Hepatocyte (in vitro differentiated cells): ENCODE data around the gene CSNK2A1. TPM values are rescaled to one million over a fixed set of nuclear protein-coding genes. Genes with fewer than 3 reads are reported as not detected.

Experiments
- DNase-seq: peaks from one replicate; pipeline ENCODE4 v3.0.0-alpha.2; 2016; ENCODE audit warnings: low spot score
- H2AFZ ChIP-seq: fragments of 200-600 bp; sonication (generic); 2 replicates; pipeline ENCODE4 v1.6.0; 2016; ENCODE audit warnings: antibody characterized with exemption, mild to moderate bottlenecking
- H3K27ac ChIP-seq: fragments of 200-600 bp; sonication (generic); 2 replicates; pipeline ENCODE4 v1.5.1; 2016; ENCODE audit warnings: mild to moderate bottlenecking
- H3K27me3 ChIP-seq: fragments of 200-600 bp; sonication (generic); 2 replicates; pipeline ENCODE4 v1.6.1; 2016
- H3K36me3 ChIP-seq: fragments of 200-600 bp; sonication (generic); replicated peaks from 2 replicates; pipeline ENCODE4 v1.5.1; 2016; ENCODE audit warnings: low read depth; ENCODE audit not compliant: insufficient read depth
- H3K4me1 ChIP-seq: fragments of 200-600 bp; sonication (generic); 2 replicates; pipeline ENCODE4 v1.5.1; 2016; ENCODE audit warnings: mild to moderate bottlenecking, moderate library complexity; ENCODE audit not compliant: insufficient read depth
- H3K4me2 ChIP-seq: fragments of 200-600 bp; sonication (generic); 2 replicates; pipeline ENCODE4 v1.6.0; 2016
- H3K4me3 ChIP-seq: fragments of 200-600 bp; sonication (generic); 2 replicates; pipeline ENCODE4 v1.5.1; 2016; ENCODE audit warnings: mild to moderate bottlenecking
- H3K79me2 ChIP-seq: fragments of 200-600 bp; sonication (generic); 2 replicates; pipeline ENCODE4 v1.6.0; 2017; ENCODE audit warnings: mild to moderate bottlenecking
- H3K9me2 ChIP-seq: fragments of 200-600 bp; sonication (generic); replicated peaks from 2 replicates; pipeline ENCODE4 v1.6.0; 2017; ENCODE audit warnings: mild to moderate bottlenecking; ENCODE audit not compliant: insufficient read depth
- H3K9me3 ChIP-seq: fragments of 200-600 bp; sonication (generic); 2 replicates; pipeline ENCODE4 v1.5.1; 2016; ENCODE audit warnings: low read depth, mild to moderate bottlenecking
- H4K20me1 ChIP-seq: fragments of 200-600 bp; sonication (generic); 2 replicates; pipeline ENCODE4 v1.6.0; 2016; ENCODE audit warnings: mild to moderate bottlenecking; ENCODE audit not compliant: insufficient read depth, poor library complexity, severe bottlenecking
- CTCF ChIP-seq: fragments of 200-600 bp; sonication (generic); IDR thresholded peaks from 2 replicates; pipeline ENCODE4 v1.5.1; 2016; ENCODE audit warnings: antibody characterized with exemption, mild to moderate bottlenecking; ENCODE audit not compliant: poor library complexity
- EZH2 ChIP-seq: fragments of 200-600 bp; sonication (generic); IDR thresholded peaks from 2 replicates; pipeline ENCODE4 v1.6.1; 2016; ENCODE audit warnings: antibody characterized with exemption, mild to moderate bottlenecking, borderline replicate concordance
- EZH2phosphoT487 ChIP-seq: fragments of 200-600 bp; sonication (generic); IDR thresholded peaks from one replicate; pipeline ENCODE4 v1.6.1; 2018; ENCODE audit warnings: antibody characterized with exemption, mild to moderate bottlenecking, low read depth, moderate library complexity; ENCODE audit not compliant: unreplicated experiment, severe bottlenecking
- WGBS: methylation state at CpG from one replicate; pipeline ENCODE4 v1.1.6; 2016; ENCODE audit warnings: low lambda C conversion rate; ENCODE audit errors: missing lambda C conversion rate; 5-methylcytosine and 5-hydroxymethylcytosine counted together
- polyA plus RNA-seq: library from polyadenylated mRNA; unstranded; fragments of >200 nt; fragmentation: Nextera tagmentation; extraction: Ambion mirVana; gene quantifications from 2 replicates; pipeline ENCODE4 v1.2.1, GENCODE V29; 2016
- total RNA-seq: library from RNA; depleted of rRNA; stranded (reverse); fragments of >200 nt; gene quantifications from 2 replicates; pipeline ENCODE4 v1.2.3, GENCODE V29; 2014

CSNK2A1 gene
- total and polyA plus RNA-seq, 2 experiments from 2014 or later = 65.6 to 173 TPM

- Histone ChIP-seq H3K36me3 (no peaks in the 10 kb centered on the region), H3K4me1 (no peaks in the 10 kb centered on the region), H3K27me3 (no peaks in the 10 kb centered on the region), H3K79me2 (peaks cover 54% of the 10 kb centered on the region), H3K27ac (no peak overlapping the region), H4K20me1 (peaks cover 29% of the 10 kb centered on the region), H3K4me2 (no peak overlapping the region), H3K9me2 (no peaks in the 10 kb centered on the region), H3K4me3 (no peak overlapping the region), H2AFZ (no peak overlapping the region), H3K9me3 (no peaks in the 10 kb centered on the region)
- no peak for DNase-seq
- no peak for TF ChIP-seq CTCF
- TF ChIP-seq EZH2 = no peak
- TF ChIP-seq EZH2phosphoT487 = no peak
- 98% methylated on average over 5 of the region's 5 CpGs for WGBS
These were observed 97.9 kb downstream of the CSNK2A1 start for GRCh38 chr20:445514-446336.

- Histone ChIP-seq H3K9me3 (no peaks in the 10 kb centered on the region), H3K27me3 (no peaks in the 10 kb centered on the region), H4K20me1 (peaks cover 21% of the 10 kb centered on the region), H3K4me2 (no peak overlapping the region), H3K27ac (no peak overlapping the region), H3K9me2 (no peaks in the 10 kb centered on the region), H3K79me2 (peaks cover 46% of the 10 kb centered on the region), H3K4me3 (no peak overlapping the region), H3K36me3 (no peaks in the 10 kb centered on the region), H2AFZ (no peak overlapping the region), H3K4me1 (no peaks in the 10 kb centered on the region)
- TF ChIP-seq CTCF = no peak
- TF ChIP-seq EZH2 = no peak
- TF ChIP-seq EZH2phosphoT487 = no peak
- WGBS = 88% methylated on average over 12 of the region's 12 CpGs
- DNase-seq = no peak
These were observed 98.6 kb downstream of the CSNK2A1 start for GRCh38 chr20:444862-445426.

- no peaks in the 10 kb centered on the region for H3K9me2 ChIP-seq
These were observed 99.5 kb downstream of the CSNK2A1 start for GRCh38 chr20:444117-444516.

More at GRCh38 chr20:444117-444516, 99.5 kb downstream of the CSNK2A1 start:
- peaks cover 39% of the 10 kb centered on the region for H3K79me2 ChIP-seq
- no peaks in the 10 kb centered on the region for H3K27me3 ChIP-seq
- no peaks in the 10 kb centered on the region for H3K4me1 ChIP-seq
- WGBS = 96% methylated on average over 3 of the region's 3 CpGs
- H3K27ac ChIP-seq = no peak overlapping the region
- H3K4me2 ChIP-seq = no peak overlapping the region
- H3K9me3 ChIP-seq = no peaks in the 10 kb centered on the region
- no peak overlapping the region for H3K4me3 ChIP-seq
- H3K36me3 ChIP-seq = no peaks in the 10 kb centered on the region
- H2AFZ ChIP-seq = no peak overlapping the region
- H4K20me1 ChIP-seq = peaks cover 18% of the 10 kb centered on the region
- TF ChIP-seq EZH2 (no peak), EZH2phosphoT487 (no peak), CTCF (no peak)
- DNase-seq = no peak
